ENCODE data around the gene MEIS2.

Gene MEIS2

GRCh38 chr15:37008205-37008604 is 92.1 kb downstream of the MEIS2 start:
- TF ChIP-seq CTCF (conservative IDR thresholded peaks at IDR 0.05; ENCODE audit: control insufficient read depth, insufficient read depth, low read depth, low read length): no peak
- no peak for DNase-seq (ENCODE audit: low read depth)
- no peak overlapping the region for H3K4me3 ChIP-seq (ENCODE audit: control insufficient read depth, low read depth, low read length)

- TF ChIP-seq CTCF (conservative IDR thresholded peaks at IDR 0.05; ENCODE audit: control insufficient read depth, insufficient read depth, low read depth, low read length): no peak
- DNase-seq (ENCODE audit: low read depth): no peak
- H3K4me3 ChIP-seq (ENCODE audit: control insufficient read depth, low read depth, low read length): no peak overlapping the region
Observed at GRCh38 chr15:37007301-37007700, 93.0 kb downstream of the MEIS2 start.

GRCh38 chr15:37004981-37005735 is 95.2 kb downstream of the MEIS2 start:
- DNase-seq (ENCODE audit: low read depth): no peak
- no peak overlapping the region for H3K4me3 ChIP-seq (ENCODE audit: control insufficient read depth, low read depth, low read length)
- no peak for TF ChIP-seq CTCF (conservative IDR thresholded peaks at IDR 0.05; ENCODE audit: control insufficient read depth, insufficient read depth, low read depth, low read length)

GRCh38 chr15:37004373-37004869 is 95.9 kb downstream of the MEIS2 start:
- H3K4me3 ChIP-seq (ENCODE audit: control insufficient read depth, low read depth, low read length): no peak overlapping the region
- TF ChIP-seq CTCF (conservative IDR thresholded peaks at IDR 0.05; ENCODE audit: control insufficient read depth, insufficient read depth, low read depth, low read length): no peak
- DNase-seq (ENCODE audit: low read depth): no peak

GRCh38 chr15:37002041-37002672 is 98.2 kb downstream of the MEIS2 start:
- H3K4me3 ChIP-seq (ENCODE audit: control insufficient read depth, low read depth, low read length): no peak overlapping the region
- DNase-seq (ENCODE audit: low read depth): no peak
- TF ChIP-seq CTCF (conservative IDR thresholded peaks at IDR 0.05; ENCODE audit: control insufficient read depth, insufficient read depth, low read depth, low read length): no peak

GRCh38 chr15:37001417-37001816 is 98.9 kb downstream of the MEIS2 start:
- H3K4me3 ChIP-seq (ENCODE audit: control insufficient read depth, low read depth, low read length): no peak overlapping the region
- no peak for DNase-seq (ENCODE audit: low read depth)
- no peak for TF ChIP-seq CTCF (conservative IDR thresholded peaks at IDR 0.05; ENCODE audit: control insufficient read depth, insufficient read depth, low read depth, low read length)
